ENCODE results near the gene IGSF21. TPM values are rescaled to one million over a fixed set of nuclear protein-coding genes. Genes with fewer than 3 reads are reported as not detected.

IGSF21 gene
- total RNA-seq, 2 donors from 2014 or later = 4.6 to 8.5 TPM

GRCh38 chr1:18146886-18147285 lies 39.3 kb downstream of the IGSF21 start:
- intact Hi-C loops (cut with DNase I) = no loop called here
- Histone ChIP-seq H3K4me3 (no peak overlapping the region), H3K36me3 (no peaks in the 10 kb centered on the region), H3K27ac (no peak overlapping the region), H3K4me1 (replicated peaks) (no peaks in the 10 kb centered on the region), H3K27me3 (replicated peaks; ENCODE audit: insufficient read depth) (peaks cover 10% of the 10 kb centered on the region), H3K9me3 (no peaks in the 10 kb centered on the region)
- no peak for DNase-seq (ENCODE audit: low spot score)
- TF ChIP-seq POLR2AphosphoS5 (IDR thresholded peaks at IDR 0.05) (no peak), POLR2A (IDR thresholded peaks at IDR 0.05) (no peak), CTCF (IDR thresholded peaks at IDR 0.05) (no peak)
- 76% methylated on average over 10 of the region's 10 CpGs for WGBS

GRCh38 chr1:18147672-18148071 lies 40.1 kb downstream of the IGSF21 start:
- 90% methylated on average over 4 of the region's 4 CpGs for WGBS
- H3K27me3 ChIP-seq (replicated peaks; ENCODE audit: insufficient read depth) = peaks cover 10% of the 10 kb centered on the region
- no peaks in the 10 kb centered on the region for H3K4me1 ChIP-seq (replicated peaks)

GRCh38 chr1:18148461-18148860 lies 40.9 kb downstream of the IGSF21 start:
- H3K4me1 ChIP-seq (replicated peaks) = no peaks in the 10 kb centered on the region
- H3K27ac ChIP-seq = no peak overlapping the region
- peaks cover 10% of the 10 kb centered on the region for H3K27me3 ChIP-seq (replicated peaks; ENCODE audit: insufficient read depth)
- no peak overlapping the region for H3K4me3 ChIP-seq
- WGBS = 73% methylated on average over 5 of the region's 5 CpGs
- H3K9me3 ChIP-seq = no peaks in the 10 kb centered on the region
- no peak for TF ChIP-seq CTCF (IDR thresholded peaks at IDR 0.05)
- no peak for TF ChIP-seq POLR2AphosphoS5 (IDR thresholded peaks at IDR 0.05)
- TF ChIP-seq POLR2A (IDR thresholded peaks at IDR 0.05) = no peak
- no peaks in the 10 kb centered on the region for H3K36me3 ChIP-seq
- DNase-seq (ENCODE audit: low spot score) = no peak
- intact Hi-C loops (cut with DNase I) = no loop called here

More at GRCh38 chr1:18147672-18148071, 40.1 kb downstream of the IGSF21 start:
- Histone ChIP-seq H3K4me3 (no peak overlapping the region), H3K36me3 (no peaks in the 10 kb centered on the region), H3K9me3 (no peaks in the 10 kb centered on the region), H3K27ac (no peak overlapping the region)
- DNase-seq (ENCODE audit: low spot score) = no peak
- TF ChIP-seq POLR2AphosphoS5 (IDR thresholded peaks at IDR 0.05) (no peak), POLR2A (IDR thresholded peaks at IDR 0.05) (no peak), CTCF (IDR thresholded peaks at IDR 0.05) (no peak)
- intact Hi-C loops (cut with DNase I) = no loop called here

- TF ChIP-seq CTCF (IDR thresholded peaks at IDR 0.05) (no peak), POLR2AphosphoS5 (IDR thresholded peaks at IDR 0.05) (no peak), POLR2A (IDR thresholded peaks at IDR 0.05) (no peak)
- DNase-seq (ENCODE audit: low spot score) = no peak
- H3K9me3 ChIP-seq = no peaks in the 10 kb centered on the region
- no peaks in the 10 kb centered on the region for H3K36me3 ChIP-seq
- 46% methylated on average over 19 of the region's 19 CpGs for WGBS
- no peak overlapping the region for H3K4me3 ChIP-seq
- no peaks in the 10 kb centered on the region for H3K4me1 ChIP-seq (replicated peaks)
- H3K27me3 ChIP-seq (replicated peaks; ENCODE audit: insufficient read depth) = peaks cover 7% of the 10 kb centered on the region
- no peak overlapping the region for H3K27ac ChIP-seq
- intact Hi-C loops (cut with DNase I) = no loop called here
Observed at GRCh38 chr1:18149027-18149641, 41.5 kb downstream of the IGSF21 start.

- Histone ChIP-seq H3K4me3 (no peak overlapping the region), H3K27ac (no peak overlapping the region), H3K27me3 (replicated peaks; ENCODE audit: insufficient read depth) (no peaks in the 10 kb centered on the region), H3K4me1 (replicated peaks) (no peaks in the 10 kb centered on the region), H3K9me3 (no peaks in the 10 kb centered on the region), H3K36me3 (no peaks in the 10 kb centered on the region)
- DNase-seq (ENCODE audit: low spot score) = no peak
- intact Hi-C loops (cut with DNase I) = no loop called here
- 77% methylated on average over 8 of the region's 8 CpGs for WGBS
- TF ChIP-seq CTCF (IDR thresholded peaks at IDR 0.05) (no peak), POLR2A (IDR thresholded peaks at IDR 0.05) (no peak), POLR2AphosphoS5 (IDR thresholded peaks at IDR 0.05) (no peak)
Observed at GRCh38 chr1:18151436-18152122, 44.0 kb downstream of the IGSF21 start.

All from prostate gland (tissue), 2 donors.